Parathyroid adenoma (tissue), 2 donors: ENCODE measurements around the gene RPUSD4.

ENCODE experiments used
- H2AFZ ChIP-seq: fragments of 300-600 bp; sonication (generic); one replicate; pipeline ENCODE4 v1.7.0; 2017; ENCODE audit warnings: antibody characterized with exemption, mild to moderate bottlenecking
- H3K27ac ChIP-seq: fragments of 300-600 bp; sonication (generic); one replicate; pipeline ENCODE4 v1.7.0; 2017
- H3K27me3 ChIP-seq: fragments of 300-600 bp; sonication (generic); one replicate; pipeline ENCODE4 v1.7.0; 2017; ENCODE audit warnings: low read length; ENCODE audit not compliant: control insufficient read depth, insufficient read depth
- H3K36me3 ChIP-seq: fragments of 300-600 bp; sonication (generic); one replicate; pipeline ENCODE4 v1.7.0; 2017; ENCODE audit warnings: low read length; ENCODE audit not compliant: control insufficient read depth, insufficient read depth
- H3K4me1 ChIP-seq: fragments of 300-600 bp; sonication (generic); one replicate; pipeline ENCODE4 v1.7.0; 2017; ENCODE audit warnings: control low read depth
- H3K4me2 ChIP-seq: fragments of 300-600 bp; sonication (generic); one replicate; pipeline ENCODE4 v1.7.0; 2017; ENCODE audit warnings: low read length
- H3K4me3 ChIP-seq: fragments of 300-600 bp; sonication (generic); one replicate; pipeline ENCODE4 v1.7.0; 2017; ENCODE audit warnings: low read depth, low read length
- H3K79me2 ChIP-seq: fragments of 300-600 bp; sonication (generic); one replicate; pipeline ENCODE4 v1.7.0; 2017; ENCODE audit warnings: control low read depth
- H3K9ac ChIP-seq: fragments of 300-600 bp; sonication (generic); one replicate; pipeline ENCODE4 v1.7.0; 2017; ENCODE audit warnings: mild to moderate bottlenecking
- H3K9me3 ChIP-seq: fragments of 300-600 bp; sonication (generic); one replicate; pipeline ENCODE4 v1.7.0; 2017; ENCODE audit warnings: low read length; ENCODE audit not compliant: control insufficient read depth
- TF ChIP-seq, protein P1 (sequence below): fragments of 300-600 bp; sonication (generic); IDR thresholded peaks from one replicate; pipeline ENCODE4 v1.7.0; 2017; ENCODE audit warnings: antibody characterized with exemption, mild to moderate bottlenecking
- donor health status: primary hyperparathyroidism.

RPUSD4 gene

DNA sequence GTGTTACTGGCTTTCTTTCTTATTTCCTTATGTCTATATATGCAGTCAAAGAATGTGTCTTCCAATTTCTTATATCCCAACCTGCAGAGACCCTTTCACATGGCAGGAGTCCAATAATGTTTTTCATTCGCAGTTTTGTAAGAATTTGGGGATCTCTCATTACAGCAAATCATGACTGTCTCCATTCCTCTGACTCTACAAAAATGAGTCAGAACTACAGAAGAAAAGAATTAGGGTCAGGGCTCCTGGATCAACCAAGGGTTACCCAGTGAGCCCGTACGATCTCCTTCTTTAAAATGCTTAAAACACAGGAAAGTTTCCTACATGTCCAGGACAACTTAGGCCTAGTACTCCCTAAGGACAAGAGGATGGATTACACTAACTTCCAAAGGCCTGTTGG lies 42.2 kb downstream of the RPUSD4 start:
- Histone ChIP-seq H3K4me1 (no peaks in the 10 kb centered on the region), H3K9ac (no peak overlapping the region), H3K27ac (no peak overlapping the region), H3K9me3 (no peaks in the 10 kb centered on the region), H2AFZ (no peak overlapping the region), H3K36me3 (no peaks in the 10 kb centered on the region), H3K4me2 (no peak overlapping the region), H3K27me3 (no peaks in the 10 kb centered on the region), H3K4me3 (no peak overlapping the region), H3K79me2 (no peaks in the 10 kb centered on the region)
- TF ChIP-seq, protein P1, sequence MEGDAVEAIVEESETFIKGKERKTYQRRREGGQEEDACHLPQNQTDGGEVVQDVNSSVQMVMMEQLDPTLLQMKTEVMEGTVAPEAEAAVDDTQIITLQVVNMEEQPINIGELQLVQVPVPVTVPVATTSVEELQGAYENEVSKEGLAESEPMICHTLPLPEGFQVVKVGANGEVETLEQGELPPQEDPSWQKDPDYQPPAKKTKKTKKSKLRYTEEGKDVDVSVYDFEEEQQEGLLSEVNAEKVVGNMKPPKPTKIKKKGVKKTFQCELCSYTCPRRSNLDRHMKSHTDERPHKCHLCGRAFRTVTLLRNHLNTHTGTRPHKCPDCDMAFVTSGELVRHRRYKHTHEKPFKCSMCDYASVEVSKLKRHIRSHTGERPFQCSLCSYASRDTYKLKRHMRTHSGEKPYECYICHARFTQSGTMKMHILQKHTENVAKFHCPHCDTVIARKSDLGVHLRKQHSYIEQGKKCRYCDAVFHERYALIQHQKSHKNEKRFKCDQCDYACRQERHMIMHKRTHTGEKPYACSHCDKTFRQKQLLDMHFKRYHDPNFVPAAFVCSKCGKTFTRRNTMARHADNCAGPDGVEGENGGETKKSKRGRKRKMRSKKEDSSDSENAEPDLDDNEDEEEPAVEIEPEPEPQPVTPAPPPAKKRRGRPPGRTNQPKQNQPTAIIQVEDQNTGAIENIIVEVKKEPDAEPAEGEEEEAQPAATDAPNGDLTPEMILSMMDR: no peak

DNA sequence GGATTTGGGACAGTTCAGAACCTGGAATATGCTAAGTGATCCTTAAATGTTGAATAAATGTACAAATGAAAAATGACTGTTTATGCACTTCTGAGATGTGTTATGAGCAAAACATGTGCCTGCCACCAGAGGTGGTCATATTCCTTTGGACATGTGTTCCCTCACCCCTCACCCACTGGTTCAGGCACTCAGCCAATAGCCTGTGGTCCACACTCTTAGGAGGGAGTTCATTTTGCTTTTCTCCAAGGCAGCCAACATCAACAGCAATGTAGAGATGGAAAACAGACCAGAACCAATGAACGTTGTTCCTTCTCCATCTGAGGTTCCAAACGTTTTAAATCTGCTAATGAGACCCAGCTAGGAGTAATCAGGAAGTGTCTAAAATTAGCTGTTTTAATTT lies 44.0 kb downstream of the RPUSD4 start:
- Histone ChIP-seq H2AFZ (no peak overlapping the region), H3K27ac (no peak overlapping the region), H3K9ac (no peak overlapping the region), H3K36me3 (no peaks in the 10 kb centered on the region), H3K9me3 (no peaks in the 10 kb centered on the region), H3K79me2 (no peaks in the 10 kb centered on the region), H3K4me1 (no peaks in the 10 kb centered on the region), H3K27me3 (no peaks in the 10 kb centered on the region), H3K4me2 (no peak overlapping the region), H3K4me3 (no peak overlapping the region)
- TF ChIP-seq, protein P1: no peak

DNA sequence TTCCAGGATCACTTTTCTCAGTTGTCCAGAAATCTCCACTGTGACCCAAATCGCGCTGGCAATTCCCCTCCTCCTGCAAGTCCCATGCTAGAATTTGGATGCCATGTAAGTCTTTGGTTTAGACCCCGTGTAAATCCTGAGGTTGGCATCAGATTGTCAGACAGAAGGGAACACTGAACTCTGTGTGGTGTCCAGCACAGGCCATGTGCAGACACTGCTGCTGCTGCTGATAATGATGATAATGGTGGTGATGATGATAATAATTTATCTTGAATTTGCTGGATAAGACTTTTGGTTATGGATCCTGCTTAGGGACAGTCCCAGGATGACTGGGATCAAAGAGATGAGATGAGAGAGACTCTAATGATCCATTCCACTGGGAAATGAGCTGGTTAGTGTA lies 45.0 kb downstream of the RPUSD4 start:
- Histone ChIP-seq H3K4me1 (no peaks in the 10 kb centered on the region), H3K79me2 (no peaks in the 10 kb centered on the region), H3K4me3 (no peak overlapping the region), H3K9me3 (no peaks in the 10 kb centered on the region), H3K36me3 (no peaks in the 10 kb centered on the region), H2AFZ (no peak overlapping the region), H3K27ac (no peak overlapping the region), H3K4me2 (no peak overlapping the region), H3K9ac (no peak overlapping the region), H3K27me3 (no peaks in the 10 kb centered on the region)
- TF ChIP-seq, protein P1: no peak

DNA sequence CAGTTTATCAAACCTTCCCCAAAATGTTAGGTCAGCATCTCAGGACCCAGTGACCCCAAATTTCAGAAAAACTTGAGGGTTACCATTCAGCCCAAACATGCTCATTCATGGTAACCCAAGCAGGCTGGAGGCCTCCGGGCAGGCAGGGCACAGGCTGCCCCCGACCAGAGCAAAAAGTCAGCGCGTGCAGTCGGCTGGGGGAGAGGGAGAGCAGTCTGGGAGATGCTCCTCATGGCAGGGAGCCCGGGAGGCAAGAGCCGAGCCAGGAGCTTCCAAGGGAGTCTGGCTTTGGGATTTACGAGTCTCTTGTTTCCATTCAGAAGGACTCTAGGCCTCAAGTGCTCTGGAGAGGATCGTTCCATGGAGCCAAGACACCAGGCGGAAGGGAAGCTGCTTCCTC lies 45.7 kb downstream of the RPUSD4 start:
- H3K36me3 ChIP-seq: no peaks in the 10 kb centered on the region
- H3K4me1 ChIP-seq: no peaks in the 10 kb centered on the region
- no peak overlapping the region for H3K4me2 ChIP-seq
- no peak overlapping the region for H3K4me3 ChIP-seq
- no peaks in the 10 kb centered on the region for H3K9me3 ChIP-seq
- no peak overlapping the region for H3K9ac ChIP-seq
- no peaks in the 10 kb centered on the region for H3K79me2 ChIP-seq
- H3K27ac ChIP-seq: no peak overlapping the region
- TF ChIP-seq, protein P1: no peak
- H2AFZ ChIP-seq: no peak overlapping the region
- no peaks in the 10 kb centered on the region for H3K27me3 ChIP-seq

DNA sequence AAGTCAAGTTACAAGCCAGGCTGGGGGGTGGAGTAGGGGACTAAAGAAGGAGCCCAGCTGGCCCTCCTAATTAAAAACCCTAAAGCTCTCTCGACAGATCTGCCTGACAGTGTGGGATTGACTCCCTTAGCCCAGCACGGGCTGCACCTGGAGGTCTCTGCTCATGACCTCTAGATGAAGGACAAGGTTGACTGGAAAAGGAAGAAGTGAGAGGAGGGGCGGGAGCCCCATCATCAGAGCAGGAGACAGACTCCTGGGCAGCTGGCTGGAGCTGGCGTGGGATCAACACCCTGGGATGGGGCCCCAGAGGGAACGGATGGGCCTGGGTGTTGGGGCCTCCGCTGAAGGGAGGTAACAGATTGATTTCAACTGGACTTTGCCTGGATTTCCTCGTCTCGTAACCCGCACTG lies 46.1 kb downstream of the RPUSD4 start:
- H3K4me1 ChIP-seq: no peaks in the 10 kb centered on the region
- H3K79me2 ChIP-seq: no peaks in the 10 kb centered on the region
- no peak overlapping the region for H3K4me3 ChIP-seq
- no peak overlapping the region for H3K9ac ChIP-seq
- TF ChIP-seq, protein P1: no peak
- no peaks in the 10 kb centered on the region for H3K27me3 ChIP-seq
- no peaks in the 10 kb centered on the region for H3K36me3 ChIP-seq
- no peak overlapping the region for H2AFZ ChIP-seq
- no peak overlapping the region for H3K27ac ChIP-seq
- H3K4me2 ChIP-seq: no peak overlapping the region
- no peaks in the 10 kb centered on the region for H3K9me3 ChIP-seq
